GM19438 (cell line): ENCODE data around the gene TNIK.

Source experiments
- ATAC-seq: cut with Tn5 transposase; IDR thresholded peaks from one replicate; pipeline ENCODE4 v1.9.1; 2021; ENCODE audit warnings: low read depth; ENCODE audit not compliant: unreplicated experiment

Gene TNIK

GRCh38 chr3:171346582-171347300 lies 113.5 kb downstream of the TNIK start:
- ATAC-seq: no peak

GRCh38 chr3:171346019-171346418 lies 114.2 kb downstream of the TNIK start:
- ATAC-seq: no peak

- ATAC-seq: no peak
Observed at GRCh38 chr3:171345107-171345843, 114.9 kb downstream of the TNIK start.

- ATAC-seq: no peak
Observed at GRCh38 chr3:171343693-171344092, 116.5 kb downstream of the TNIK start.

GRCh38 chr3:171342783-171343420 lies 117.3 kb downstream of the TNIK start:
- ATAC-seq: no peak

GRCh38 chr3:171342200-171342599 lies 118.0 kb downstream of the TNIK start:
- no peak for ATAC-seq

GRCh38 chr3:171340434-171340833 lies 119.8 kb downstream of the TNIK start:
- no peak for ATAC-seq

GRCh38 chr3:171339598-171339997 lies 120.6 kb downstream of the TNIK start:
- no peak for ATAC-seq

GRCh38 chr3:171336406-171336805 lies 123.8 kb downstream of the TNIK start:
- ATAC-seq: no peak

GRCh38 chr3:171335559-171335958 lies 124.6 kb downstream of the TNIK start:
- ATAC-seq: no peak

- ATAC-seq: no peak
Observed at GRCh38 chr3:171334465-171334811, 125.8 kb downstream of the TNIK start.

GRCh38 chr3:171333784-171334464 lies 126.3 kb downstream of the TNIK start:
- ATAC-seq: no peak

GRCh38 chr3:171330938-171331337 lies 129.3 kb downstream of the TNIK start:
- ATAC-seq: no peak

GRCh38 chr3:171329746-171330145 lies 130.5 kb downstream of the TNIK start:
- ATAC-seq: no peak

GRCh38 chr3:171328419-171329082 lies 131.7 kb downstream of the TNIK start:
- no peak for ATAC-seq

- ATAC-seq: no peak
Observed at GRCh38 chr3:171327441-171328174, 132.6 kb downstream of the TNIK start.

GRCh38 chr3:171326717-171327440 lies 133.3 kb downstream of the TNIK start:
- no peak for ATAC-seq

GRCh38 chr3:171323938-171324536 lies 136.2 kb downstream of the TNIK start:
- no peak for ATAC-seq
